DLD1 (cell line): ENCODE measurements around the gene NEURL1.

Experiments
- in situ Hi-C: cut with HindIII; loops from 2 replicates; pipeline ENCODE4 v1.10.0; 2017; ENCODE audit warnings: low sequenced_read_pairs

NEURL1 gene

GRCh38 chr10:103557455-103557854 lies 64.0 kb downstream of the NEURL1 start:
- in situ Hi-C loops: no loop called here

GRCh38 chr10:103558911-103559310 lies 65.4 kb downstream of the NEURL1 start:
- in situ Hi-C loops: no loop called here

GRCh38 chr10:103559776-103560175 lies 66.3 kb downstream of the NEURL1 start:
- in situ Hi-C loops: no loop called here

- in situ Hi-C loops: no loop called here
Observed at GRCh38 chr10:103560886-103561285, 67.4 kb downstream of the NEURL1 start.

GRCh38 chr10:103562383-103562782 lies 68.9 kb downstream of the NEURL1 start:
- in situ Hi-C loops: no loop called here

GRCh38 chr10:103563231-103564115 lies 70.0 kb downstream of the NEURL1 start:
- in situ Hi-C loops: no loop called here

GRCh38 chr10:103564116-103564501 lies 70.6 kb downstream of the NEURL1 start:
- in situ Hi-C loops: no loop called here

- in situ Hi-C loops: no loop called here
Observed at GRCh38 chr10:103564776-103565520, 71.4 kb downstream of the NEURL1 start.

- in situ Hi-C loops: no loop called here
Observed at GRCh38 chr10:103566536-103566935, 73.0 kb downstream of the NEURL1 start.

- in situ Hi-C loops: no loop called here
Observed at GRCh38 chr10:103568505-103568904, 75.0 kb downstream of the NEURL1 start.

- in situ Hi-C loops: no loop called here
Observed at GRCh38 chr10:103569896-103570295, 76.4 kb downstream of the NEURL1 start.

GRCh38 chr10:103570844-103571655 lies 77.5 kb downstream of the NEURL1 start:
- in situ Hi-C loops: no loop called here

- in situ Hi-C loops: no loop called here
Observed at GRCh38 chr10:103571656-103571975, 78.1 kb downstream of the NEURL1 start.

- in situ Hi-C loops: no loop called here
Observed at GRCh38 chr10:103572347-103573204, 79.1 kb downstream of the NEURL1 start.

- in situ Hi-C loops: no loop called here
Observed at GRCh38 chr10:103573205-103573487, 79.6 kb downstream of the NEURL1 start.

- in situ Hi-C loops: no loop called here
Observed at GRCh38 chr10:103574097-103575061, 80.9 kb downstream of the NEURL1 start.

- in situ Hi-C loops: no loop called here
Observed at GRCh38 chr10:103575416-103576075, 82.0 kb downstream of the NEURL1 start.

- in situ Hi-C loops: no loop called here
Observed at GRCh38 chr10:103576076-103576471, 82.6 kb downstream of the NEURL1 start.

GRCh38 chr10:103576862-103577261 lies 83.4 kb downstream of the NEURL1 start:
- in situ Hi-C loops: no loop called here
